T-helper 2 cell treated with Interferon-gamma antibody and Interleukin-4, amounts not matched to agents 5 μg/mL and 100 μg/mL, for 36 hours (primary cell): ENCODE data around the gene EFCAB6.

Source experiments
- DNase-seq: peaks from one replicate; pipeline ENCODE4 v3.0.0; 2021; ENCODE audit warnings: low spot score
- H3K27ac Mint-ChIP-seq: one replicate; pipeline ENCODE4 v1.8.0; 2021; ENCODE audit warnings: mild to moderate bottlenecking, mixed read lengths
- H3K27me3 Mint-ChIP-seq: one replicate; pipeline ENCODE4 v1.8.0; 2021; ENCODE audit warnings: low read depth, mixed read lengths
- H3K36me3 Mint-ChIP-seq: one replicate; pipeline ENCODE4 v1.8.0; 2021; ENCODE audit warnings: low read depth, mixed read lengths
- H3K4me1 Mint-ChIP-seq: one replicate; pipeline ENCODE4 v1.8.0; 2021; ENCODE audit warnings: low read depth, mixed read lengths
- H3K4me3 Mint-ChIP-seq: one replicate; pipeline ENCODE4 v1.8.0; 2022; ENCODE audit warnings: mild to moderate bottlenecking, moderate library complexity, mixed read lengths
- H3K9me3 Mint-ChIP-seq: one replicate; pipeline ENCODE4 v1.8.0; 2021; ENCODE audit warnings: mixed read lengths

EFCAB6 gene

GRCh38 chr22:43534916-43535315, 277.2 kb downstream of the EFCAB6 start:
- H3K9me3 Mint-ChIP-seq = no peaks in the 10 kb centered on the region
- no peaks in the 10 kb centered on the region for H3K27me3 Mint-ChIP-seq
- H3K27ac Mint-ChIP-seq = no peak overlapping the region
- H3K36me3 Mint-ChIP-seq = no peaks in the 10 kb centered on the region
- H3K4me3 Mint-ChIP-seq = no peak overlapping the region
- H3K4me1 Mint-ChIP-seq = no peaks in the 10 kb centered on the region
- no peak for DNase-seq

DNA sequence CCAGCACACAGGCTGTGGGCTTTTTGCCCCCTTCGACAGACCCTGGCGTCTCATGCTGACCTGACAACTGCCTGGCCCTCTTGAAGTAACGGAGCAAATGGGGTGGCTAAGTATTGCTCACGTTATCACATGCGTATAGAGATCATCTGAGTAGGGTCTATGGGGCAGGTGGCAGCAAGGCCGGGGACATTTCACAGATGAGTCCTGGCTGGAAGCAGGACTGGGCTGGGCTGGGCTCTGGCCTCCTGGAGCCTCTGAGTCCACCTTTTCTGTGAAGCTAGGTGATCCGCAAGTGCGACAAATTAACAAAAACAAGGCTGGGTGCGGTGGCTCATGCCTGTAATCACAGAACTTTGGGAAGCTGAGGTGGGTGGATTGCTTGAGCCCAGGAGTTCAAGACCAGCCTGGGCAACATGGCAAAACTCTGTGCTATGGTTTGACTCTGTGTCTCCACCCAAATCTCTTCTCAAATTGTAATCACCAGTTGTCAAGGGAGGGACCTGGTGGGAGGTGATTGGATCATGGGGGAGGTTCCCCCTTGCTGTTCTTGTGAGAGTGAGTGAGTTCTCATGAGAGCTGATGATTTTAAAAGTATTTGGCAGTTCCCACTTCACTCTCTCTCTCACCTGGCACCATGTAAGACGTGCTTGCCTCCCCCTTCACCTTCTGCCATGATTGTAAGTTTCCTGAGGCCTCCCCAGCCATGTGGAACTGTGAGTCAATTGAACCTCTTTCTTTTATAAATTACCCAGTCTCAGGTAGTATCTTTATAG, 278.3 kb downstream of the EFCAB6 start:
- Mint-ChIP-seq H3K27me3 (no peaks in the 10 kb centered on the region), H3K36me3 (no peaks in the 10 kb centered on the region), H3K4me1 (no peaks in the 10 kb centered on the region), H3K4me3 (no peak overlapping the region), H3K27ac (no peak overlapping the region), H3K9me3 (no peaks in the 10 kb centered on the region)
- no peak for DNase-seq

- H3K27ac Mint-ChIP-seq = no peak overlapping the region
- no peak for DNase-seq
- H3K36me3 Mint-ChIP-seq = no peaks in the 10 kb centered on the region
These were observed 279.0 kb downstream of the EFCAB6 start for GRCh38 chr22:43533156-43533530.

DNA sequence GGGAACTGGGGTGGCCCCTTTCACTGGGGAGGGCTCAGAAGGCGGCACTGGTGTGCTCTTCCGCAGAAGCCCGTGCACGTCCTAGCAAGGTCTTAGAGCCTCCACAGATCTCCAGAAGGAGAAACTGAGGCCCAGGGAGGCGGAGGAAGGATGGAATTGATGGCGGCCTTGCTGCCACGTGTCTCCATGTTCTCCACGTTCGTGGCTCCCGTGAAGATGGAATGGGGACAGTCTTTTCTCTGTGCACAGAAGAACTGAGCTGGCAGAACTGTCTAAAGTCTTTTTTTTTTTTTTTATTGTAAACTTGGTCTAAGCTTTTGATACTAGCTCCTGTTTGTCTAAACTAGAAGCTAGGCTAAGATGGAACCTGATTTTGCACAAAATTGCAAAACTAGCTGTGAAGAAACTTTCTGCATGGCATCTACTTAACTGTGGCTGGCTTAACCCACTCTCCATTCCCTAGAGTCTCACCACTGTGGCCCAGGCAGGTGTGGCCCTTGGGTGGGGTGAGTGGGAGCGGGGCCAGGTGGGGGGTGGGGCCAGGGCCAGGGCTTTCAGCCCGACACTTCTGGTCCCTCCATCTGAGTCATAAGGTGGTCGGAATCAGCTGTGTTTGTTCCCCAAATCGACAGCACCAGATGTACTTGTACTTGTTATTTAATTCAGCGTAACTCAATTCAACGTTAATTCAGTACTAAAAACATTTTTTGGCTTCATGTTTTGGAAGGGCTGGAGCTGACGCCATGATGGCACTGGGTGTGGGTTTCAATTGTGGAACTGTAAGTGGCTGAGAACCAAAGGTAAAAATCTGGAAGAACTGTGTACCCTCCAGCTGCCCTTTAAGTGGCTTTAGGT, 279.6 kb downstream of the EFCAB6 start:
- no peaks in the 10 kb centered on the region for H3K36me3 Mint-ChIP-seq
- no peaks in the 10 kb centered on the region for H3K27me3 Mint-ChIP-seq
- no peak for DNase-seq
- H3K9me3 Mint-ChIP-seq = no peaks in the 10 kb centered on the region
- no peak overlapping the region for H3K4me3 Mint-ChIP-seq
- no peak overlapping the region for H3K27ac Mint-ChIP-seq
- no peaks in the 10 kb centered on the region for H3K4me1 Mint-ChIP-seq

More at GRCh38 chr22:43533156-43533530, 279.0 kb downstream of the EFCAB6 start:
- Mint-ChIP-seq H3K4me1 (no peaks in the 10 kb centered on the region), H3K9me3 (no peaks in the 10 kb centered on the region), H3K4me3 (no peak overlapping the region), H3K27me3 (no peaks in the 10 kb centered on the region)

DNA sequence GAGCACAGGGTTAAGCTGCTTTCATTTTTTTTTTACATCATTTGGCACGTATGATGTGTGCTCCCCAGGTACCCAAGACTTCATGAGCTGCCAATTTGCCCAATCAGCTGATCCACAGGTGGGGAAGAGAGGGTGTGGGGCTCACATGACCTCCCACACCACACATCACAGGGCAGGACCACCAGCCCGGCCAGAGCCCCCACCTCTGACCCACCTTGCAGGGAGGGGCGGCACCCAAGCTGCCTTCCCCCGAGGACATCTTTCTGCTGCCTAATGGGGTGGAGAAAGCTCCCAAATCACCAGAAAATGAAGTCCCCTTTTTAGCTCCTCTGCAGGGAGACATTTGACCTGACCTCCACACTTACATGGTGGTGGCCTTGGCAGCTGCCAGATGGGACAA, 280.5 kb downstream of the EFCAB6 start:
- Mint-ChIP-seq H3K27ac (no peak overlapping the region), H3K27me3 (no peaks in the 10 kb centered on the region), H3K9me3 (no peaks in the 10 kb centered on the region), H3K4me3 (no peak overlapping the region), H3K36me3 (no peaks in the 10 kb centered on the region), H3K4me1 (no peaks in the 10 kb centered on the region)
- DNase-seq = no peak

DNA sequence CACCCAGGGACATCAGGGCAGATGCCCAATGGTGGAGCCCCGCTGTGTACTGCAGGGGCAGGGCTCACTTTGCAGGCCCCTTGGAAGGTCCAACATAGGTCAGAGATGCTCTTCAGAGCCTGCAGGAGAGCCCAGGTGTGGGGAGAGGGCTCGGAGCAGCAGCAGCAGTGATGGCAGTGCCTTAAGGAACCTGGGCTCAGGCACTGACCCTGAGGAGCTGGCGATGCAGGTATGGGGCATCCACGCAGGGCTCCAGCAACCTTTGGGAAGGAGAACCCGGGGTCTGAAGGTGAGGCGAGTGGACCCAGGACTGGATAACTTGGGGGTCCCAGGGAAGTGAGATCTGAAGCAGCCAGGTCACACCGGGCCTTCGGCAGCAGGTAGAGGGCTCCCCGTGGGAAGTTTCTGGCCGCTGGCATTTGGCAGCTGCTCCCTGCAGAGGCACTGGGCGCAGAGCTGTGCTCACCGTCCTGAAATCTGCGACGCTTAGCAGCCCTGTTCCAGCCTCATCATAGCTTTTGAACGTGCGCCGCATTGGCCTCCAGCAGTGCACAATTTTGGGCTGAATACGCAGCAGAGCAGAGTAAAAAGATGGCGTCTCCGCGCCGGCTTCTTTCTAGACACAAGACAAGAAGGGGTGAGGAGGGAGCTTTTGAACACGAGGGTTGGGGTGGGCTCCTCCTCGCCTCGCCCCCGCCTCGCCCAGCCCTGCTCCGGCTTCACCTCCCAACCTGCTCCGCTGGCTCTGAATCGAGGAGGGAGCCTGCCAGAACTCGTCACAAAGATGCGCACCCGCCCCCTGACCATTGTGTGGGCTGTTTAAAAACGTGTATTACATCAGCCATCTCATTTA, 281.5 kb downstream of the EFCAB6 start:
- Mint-ChIP-seq H3K4me3 (no peak overlapping the region), H3K27me3 (no peaks in the 10 kb centered on the region), H3K9me3 (no peaks in the 10 kb centered on the region), H3K4me1 (no peaks in the 10 kb centered on the region), H3K27ac (no peak overlapping the region), H3K36me3 (no peaks in the 10 kb centered on the region)
- DNase-seq = no peak

- H3K9me3 Mint-ChIP-seq = no peaks in the 10 kb centered on the region
- H3K4me1 Mint-ChIP-seq = no peaks in the 10 kb centered on the region
- H3K4me3 Mint-ChIP-seq = no peak overlapping the region
- no peak for DNase-seq
- H3K27me3 Mint-ChIP-seq = no peaks in the 10 kb centered on the region
- H3K36me3 Mint-ChIP-seq = no peaks in the 10 kb centered on the region
- no peak overlapping the region for H3K27ac Mint-ChIP-seq
These were observed 282.2 kb downstream of the EFCAB6 start for GRCh38 chr22:43529934-43530333.

DNA sequence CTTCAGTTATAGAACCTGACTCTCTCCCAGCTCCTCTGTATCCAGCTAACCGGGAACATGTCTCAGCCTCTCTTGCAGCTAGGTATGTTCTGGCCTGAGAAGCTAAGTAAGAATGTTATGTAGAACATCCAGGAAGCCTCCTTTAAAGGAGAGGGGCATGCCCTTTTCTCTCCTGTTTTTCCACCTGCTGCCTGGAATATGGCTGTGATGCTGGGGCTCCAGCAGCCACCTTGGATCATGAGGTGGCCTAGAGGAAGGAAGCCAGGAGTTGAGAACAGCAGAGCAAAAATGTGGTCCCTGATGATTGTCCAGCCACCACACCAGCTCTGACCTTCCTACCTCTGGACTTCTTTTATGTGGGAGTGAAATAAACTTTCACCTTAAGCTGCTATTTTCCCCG, 282.6 kb downstream of the EFCAB6 start:
- H3K36me3 Mint-ChIP-seq = no peaks in the 10 kb centered on the region
- no peaks in the 10 kb centered on the region for H3K4me1 Mint-ChIP-seq
- H3K27me3 Mint-ChIP-seq = peaks cover 2% of the 10 kb centered on the region
- no peaks in the 10 kb centered on the region for H3K9me3 Mint-ChIP-seq
- no peak for DNase-seq
- no peak overlapping the region for H3K4me3 Mint-ChIP-seq
- no peak overlapping the region for H3K27ac Mint-ChIP-seq

DNA sequence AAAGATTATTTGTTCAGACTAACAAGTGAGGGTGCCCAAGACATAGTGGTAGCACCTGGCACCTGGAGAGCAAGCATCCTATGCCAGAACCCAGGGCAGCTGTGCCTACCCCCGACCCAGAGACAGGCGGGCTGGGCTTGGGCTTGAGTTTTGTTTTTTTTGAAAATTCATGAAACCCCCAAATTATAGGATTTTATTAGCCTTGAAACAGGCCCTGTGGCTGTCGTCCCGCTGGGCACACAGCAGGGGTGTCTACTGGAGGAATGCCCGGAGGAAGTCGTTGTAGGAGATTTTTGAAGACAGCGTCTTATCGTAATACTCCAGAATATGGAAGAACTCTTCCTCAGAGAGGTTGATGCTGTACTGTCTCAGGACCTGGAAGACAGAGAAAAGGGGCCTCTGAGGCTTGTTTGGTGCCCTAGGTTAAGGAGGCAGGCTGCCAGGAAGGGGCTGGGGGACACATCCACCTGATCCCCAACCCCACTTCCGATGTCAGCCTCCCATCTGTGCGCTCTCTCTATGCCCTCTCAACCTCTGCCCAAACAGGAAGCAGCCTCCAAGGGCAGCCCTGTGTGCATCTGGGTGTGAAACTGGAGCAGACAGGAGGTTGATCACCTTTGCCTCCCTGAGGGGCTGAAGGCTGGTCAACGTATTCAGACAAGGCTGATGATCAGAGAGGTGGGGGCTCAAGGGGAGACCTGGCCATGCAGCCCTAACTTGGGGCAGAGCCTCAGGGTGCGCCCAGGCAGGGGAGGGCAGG, 283.3 kb downstream of the EFCAB6 start:
- Mint-ChIP-seq H3K4me3 (no peak overlapping the region), H3K36me3 (no peaks in the 10 kb centered on the region), H3K9me3 (no peaks in the 10 kb centered on the region), H3K27me3 (peaks cover 2% of the 10 kb centered on the region), H3K27ac (no peak overlapping the region), H3K4me1 (no peaks in the 10 kb centered on the region)
- no peak for DNase-seq

DNA sequence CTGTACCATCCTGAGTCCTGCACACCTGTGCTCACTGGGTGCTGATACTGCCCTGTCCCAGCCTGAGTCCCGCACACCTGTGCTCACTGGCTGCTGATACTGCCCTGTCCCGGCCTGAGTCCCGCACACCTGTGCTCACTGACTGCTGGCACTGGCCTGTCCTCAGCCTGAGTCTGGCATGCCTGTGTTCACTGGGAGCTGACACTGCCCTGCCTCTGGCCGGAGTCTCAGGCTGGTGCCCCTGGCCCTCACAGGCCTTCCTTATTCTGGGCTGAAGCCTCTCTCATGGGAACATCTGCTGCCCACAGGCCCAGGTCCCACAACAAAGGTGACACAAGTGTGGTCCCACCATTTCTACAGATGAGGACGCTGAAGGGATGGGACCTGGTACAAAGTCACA, 285.2 kb downstream of the EFCAB6 start:
- DNase-seq = no peak
- Mint-ChIP-seq H3K4me3 (no peak overlapping the region), H3K4me1 (no peaks in the 10 kb centered on the region), H3K27ac (no peak overlapping the region), H3K27me3 (peaks cover 2% of the 10 kb centered on the region), H3K9me3 (no peaks in the 10 kb centered on the region), H3K36me3 (no peaks in the 10 kb centered on the region)

GRCh38 chr22:43526117-43526655, 285.9 kb downstream of the EFCAB6 start:
- no peaks in the 10 kb centered on the region for H3K4me1 Mint-ChIP-seq
- H3K4me3 Mint-ChIP-seq = no peak overlapping the region
- no peak overlapping the region for H3K27ac Mint-ChIP-seq
- H3K9me3 Mint-ChIP-seq = no peaks in the 10 kb centered on the region
- no peaks in the 10 kb centered on the region for H3K36me3 Mint-ChIP-seq
- H3K27me3 Mint-ChIP-seq = peaks cover 2% of the 10 kb centered on the region
- DNase-seq = no peak

DNA sequence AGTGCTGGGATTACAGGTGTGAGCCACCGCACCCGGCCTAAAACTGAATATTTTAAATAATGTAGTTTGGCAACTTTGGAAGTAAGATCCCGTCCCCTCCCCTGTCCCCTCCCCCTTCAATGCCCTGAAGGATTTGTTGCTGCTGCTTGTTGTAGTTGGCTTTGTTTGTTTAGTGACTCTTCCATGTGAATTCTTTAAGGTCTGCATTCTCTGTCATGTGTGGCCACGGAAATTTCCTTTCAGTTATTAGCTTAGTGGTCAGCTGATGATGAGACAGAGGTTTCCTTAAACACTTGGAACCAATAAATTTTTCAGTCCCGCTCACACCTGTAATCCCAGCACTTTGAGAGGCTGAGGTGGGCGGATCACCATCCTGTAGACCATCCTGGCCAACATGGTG, 290.4 kb downstream of the EFCAB6 start:
- Mint-ChIP-seq H3K36me3 (no peaks in the 10 kb centered on the region), H3K4me1 (peaks cover 4% of the 10 kb centered on the region), H3K4me3 (no peak overlapping the region), H3K9me3 (no peaks in the 10 kb centered on the region), H3K27me3 (peaks cover 5% of the 10 kb centered on the region), H3K27ac (no peak overlapping the region)
- no peak for DNase-seq

DNA sequence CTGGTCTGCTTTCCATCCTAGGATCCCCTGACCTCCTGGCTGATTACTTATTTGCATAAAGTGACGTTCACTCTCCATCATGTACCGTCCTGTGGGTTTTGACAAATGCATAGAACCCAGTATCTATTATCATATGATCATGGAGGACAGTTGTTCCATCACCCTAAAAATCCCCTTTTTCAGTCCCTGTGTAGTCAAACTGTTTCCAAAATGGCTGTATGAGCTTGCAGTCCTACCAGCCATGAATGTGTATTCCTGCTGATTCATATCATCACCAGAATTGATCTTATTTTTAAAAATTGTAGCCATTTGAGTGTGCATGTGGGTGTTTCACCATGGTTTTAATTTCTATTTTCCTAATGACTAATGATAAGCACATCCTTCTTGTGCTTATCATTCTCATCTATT, 291.5 kb downstream of the EFCAB6 start:
- H3K27ac Mint-ChIP-seq = no peak overlapping the region

More for the DNA sequence above, 291.5 kb downstream of the EFCAB6 start:
- H3K36me3 Mint-ChIP-seq = no peaks in the 10 kb centered on the region
- peaks cover 4% of the 10 kb centered on the region for H3K4me1 Mint-ChIP-seq
- H3K27me3 Mint-ChIP-seq = peaks cover 5% of the 10 kb centered on the region
- H3K4me3 Mint-ChIP-seq = no peak overlapping the region
- DNase-seq = peak; percentile 12
- H3K9me3 Mint-ChIP-seq = no peaks in the 10 kb centered on the region
